ENCODE results near the gene NBL1.

The NBL1 gene

DNA sequence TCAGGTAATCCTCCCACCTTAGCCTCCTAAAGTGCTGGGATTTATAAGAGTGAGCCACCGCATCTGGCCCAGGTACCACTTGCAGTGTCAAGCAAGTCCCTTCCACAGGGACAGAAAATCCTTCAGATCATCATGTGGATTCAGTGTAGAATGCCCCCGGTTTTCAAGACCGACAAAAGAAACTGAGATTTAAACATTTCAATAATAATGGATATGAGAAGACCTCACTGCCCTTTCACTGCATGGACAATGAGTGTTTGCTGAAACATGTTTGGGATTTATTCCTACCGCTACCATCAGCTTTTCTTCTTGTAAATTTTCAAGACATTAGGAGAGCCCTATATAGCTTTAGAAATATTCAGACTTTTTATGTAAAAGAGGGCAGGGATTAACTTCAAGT, 62.0 kb downstream of the NBL1 start:
- DNase-seq: no peak
